Fibroblast of lung (primary cell): ENCODE measurements around the gene GNAZ. TPM values are rescaled to one million over a fixed set of nuclear protein-coding genes. Genes with fewer than 3 reads are reported as not detected.

Experiments
- DNase-seq, 2 donors: peaks; one replicate each; pipeline versions ENCODE4 v3.0.0 to v3.0.0-alpha.2; 2010; ENCODE audit warnings: low read depth in 2 of 2
- H2AFZ ChIP-seq: 2 replicates; pipeline ENCODE4 v1.5.1; 2012; ENCODE audit warnings: low read length, control low read depth, inconsistent platforms
- H3K27ac ChIP-seq: 2 replicates; pipeline ENCODE4 v1.5.1; 2011; ENCODE audit warnings: low read length, control low read depth; ENCODE audit not compliant: insufficient read depth
- H3K27me3 ChIP-seq: 2 replicates; pipeline ENCODE4 v1.5.1; 2011; ENCODE audit warnings: mild to moderate bottlenecking, low read length; ENCODE audit not compliant: control insufficient read depth, insufficient read depth
- H3K36me3 ChIP-seq: 2 replicates; pipeline ENCODE4 v1.5.1; 2011; ENCODE audit warnings: low read length; ENCODE audit not compliant: control insufficient read depth, insufficient read depth
- H3K4me1 ChIP-seq: 2 replicates; pipeline ENCODE4 v1.5.1; 2011; ENCODE audit warnings: low read length; ENCODE audit not compliant: control insufficient read depth, insufficient read depth; ENCODE audit errors: extremely low read depth
- H3K4me2 ChIP-seq: 2 replicates; pipeline ENCODE4 v1.5.1; 2011; ENCODE audit warnings: low read length, control low read depth; ENCODE audit not compliant: insufficient read depth; ENCODE audit errors: extremely low read depth
- H3K4me3 ChIP-seq, 4 experiments: fragments of 200-600 bp in 1 of 4; sonication (generic) in 1 of 4; replicated peaks in 1 of 4; 2 replicates each; pipeline ENCODE4 v1.5.1; 2011 to 2016; ENCODE audit warnings: low read length in 4 of 4, low read depth in 3 of 4, mild to moderate bottlenecking in 3 of 4, control low read depth in 2 of 4, inconsistent platforms in 1 of 4, mixed read lengths in 1 of 4; ENCODE audit not compliant: insufficient read depth in 1 of 4; ENCODE audit errors: control extremely low read depth in 1 of 4
- H3K79me2 ChIP-seq: 2 replicates; pipeline ENCODE4 v1.5.1; 2012; ENCODE audit warnings: mild to moderate bottlenecking, low read length, inconsistent platforms; ENCODE audit not compliant: control insufficient read depth, insufficient read depth
- H3K9ac ChIP-seq: 2 replicates; pipeline ENCODE4 v1.5.1; 2011; ENCODE audit warnings: mild to moderate bottlenecking, low read length, control low read depth; ENCODE audit not compliant: insufficient read depth
- H3K9me3 ChIP-seq: 2 replicates; pipeline ENCODE4 v1.5.1; 2012; ENCODE audit warnings: low read depth, low read length; ENCODE audit not compliant: control insufficient read depth, insufficient read depth
- H4K20me1 ChIP-seq: 2 replicates; pipeline ENCODE4 v1.5.1; 2011; ENCODE audit warnings: low read length; ENCODE audit not compliant: control insufficient read depth, insufficient read depth; ENCODE audit errors: extremely low read depth
- CTCF ChIP-seq, 2 donors: IDR thresholded peaks in 1 of 2; conservative IDR thresholded peaks in 1 of 2; 1 replicate in 1 of 2; 2 replicates in 1 of 2; pipeline ENCODE4 v1.5.1; 2011 to 2012; ENCODE audit warnings: low read length in 2 of 2, control low read depth in 1 of 2, inconsistent platforms in 1 of 2, low read depth in 1 of 2, mild to moderate bottlenecking in 1 of 2
- EZH2 ChIP-seq: IDR thresholded peaks from 2 replicates; pipeline ENCODE4 v1.5.1; 2012; ENCODE audit warnings: low read length, control low read depth, mild to moderate bottlenecking; ENCODE audit errors: missing control alignments
- polyA plus RNA-seq, 2 donors: library from polyadenylated mRNA; depleted of rRNA in 1 of 2; stranded (reverse) in 1 of 2; unstranded in 1 of 2; fragments of >200 nt; gene quantifications; 2 replicates each; pipeline ENCODE4 v1.2.1, GENCODE V29; 2011 to 2012; ENCODE audit warnings: missing spikeins in 1 of 2
- total RNA-seq: library from RNA; depleted of rRNA; stranded (reverse); fragments of >200 nt; gene quantifications from 2 replicates; pipeline ENCODE4 v1.2.1, GENCODE V29; 2014

GNAZ gene
- total and polyA plus RNA-seq, 2 donors (not counting 1 experiment from before 2014, with no cell fraction given) = 0.22 to 1.7 TPM

DNA sequence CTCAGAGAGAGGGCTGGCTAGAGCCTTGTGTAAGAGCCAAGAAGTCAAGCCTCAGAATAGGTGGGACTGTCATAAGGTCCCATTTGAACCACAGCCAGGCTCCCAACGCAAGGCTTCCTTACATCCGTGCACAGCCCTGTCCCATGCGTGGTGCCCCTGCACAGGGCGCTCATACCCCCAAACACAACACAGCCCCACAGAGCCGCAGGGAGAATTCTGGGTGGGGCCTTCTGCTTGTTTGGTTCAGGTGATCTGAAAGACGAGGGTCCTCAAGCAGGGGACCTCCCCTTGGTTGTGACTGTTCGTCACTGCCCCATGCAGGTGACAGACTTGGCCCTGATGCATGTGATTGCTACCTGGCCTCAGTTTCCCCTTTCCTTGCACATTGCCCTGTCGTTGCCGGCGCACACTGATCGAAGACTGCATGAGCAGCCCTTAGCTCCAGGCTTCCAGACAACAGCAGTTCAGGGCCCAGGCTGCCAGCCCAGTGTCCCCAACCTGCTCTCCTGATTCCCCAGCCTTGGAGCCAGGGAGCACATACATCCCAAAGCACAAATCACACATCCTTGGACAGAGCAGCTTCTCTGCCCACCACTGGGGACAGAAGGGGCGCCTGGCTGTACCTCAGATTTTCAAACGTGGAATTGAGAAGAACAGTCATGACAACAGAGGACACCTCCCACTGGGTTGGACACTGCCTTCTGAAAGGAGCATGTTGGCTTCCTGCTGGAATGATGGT lies 22.1 kb downstream of the GNAZ start:
- Histone ChIP-seq H3K4me3 (no peak overlapping the region), H3K27ac (no peak overlapping the region), H4K20me1 (no peaks in the 10 kb centered on the region), H3K36me3 (no peaks in the 10 kb centered on the region), H3K4me2 (no peak overlapping the region), H2AFZ (no peak overlapping the region), H3K4me1 (no peaks in the 10 kb centered on the region), H3K27me3 (no peaks in the 10 kb centered on the region), H3K9me3 (no peaks in the 10 kb centered on the region), H3K79me2 (no peaks in the 10 kb centered on the region), H3K9ac (no peak overlapping the region)
- TF ChIP-seq CTCF (conservative IDR thresholded peaks at IDR 0.05 in 1 of 2, IDR thresholded peaks at IDR 0.05 in 1 of 2; ENCODE audit: low read depth in 1 of 2, low read length in 2 of 2) = no peak
- TF ChIP-seq EZH2 = no peak
- DNase-seq = no peak

- Histone ChIP-seq H2AFZ (no peak overlapping the region), H3K27ac (no peak overlapping the region), H3K36me3 (no peaks in the 10 kb centered on the region), H3K27me3 (no peaks in the 10 kb centered on the region), H3K79me2 (no peaks in the 10 kb centered on the region), H3K4me3 (no peak overlapping the region), H3K9me3 (no peaks in the 10 kb centered on the region), H3K4me2 (no peak overlapping the region), H3K9ac (no peak overlapping the region), H4K20me1 (no peaks in the 10 kb centered on the region), H3K4me1 (no peaks in the 10 kb centered on the region)
- no peak for TF ChIP-seq CTCF (conservative IDR thresholded peaks at IDR 0.05 in 1 of 2, IDR thresholded peaks at IDR 0.05 in 1 of 2; ENCODE audit: low read depth in 1 of 2, low read length in 2 of 2)
- no peak for TF ChIP-seq EZH2
- no peak for DNase-seq
Measured at GRCh38 chr22:23093051-23093788, 22.9 kb downstream of the GNAZ start.

DNA sequence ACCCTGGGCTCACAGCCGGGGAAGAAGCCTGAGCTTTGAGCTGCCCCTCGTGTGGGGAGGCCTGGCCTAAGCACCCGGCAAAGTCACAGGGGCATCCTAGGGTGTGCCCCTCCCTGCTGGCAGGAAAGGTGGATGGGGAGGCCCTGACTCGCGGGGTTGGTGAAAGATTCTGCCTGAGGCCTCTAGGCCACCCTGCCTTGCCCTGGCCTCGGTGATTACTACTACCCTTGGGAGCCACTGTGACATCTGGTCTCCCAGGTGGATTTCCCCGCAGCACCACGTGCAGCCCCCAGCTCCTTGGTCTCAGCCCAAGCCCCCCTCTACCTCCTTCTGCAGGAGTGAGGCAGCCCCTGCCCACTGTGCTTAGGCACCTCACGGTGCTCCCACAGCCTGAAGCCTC lies 23.9 kb downstream of the GNAZ start:
- H3K27me3 ChIP-seq = no peaks in the 10 kb centered on the region
- H3K4me2 ChIP-seq = no peak overlapping the region
- H3K79me2 ChIP-seq = no peaks in the 10 kb centered on the region
- no peaks in the 10 kb centered on the region for H3K9me3 ChIP-seq
- TF ChIP-seq CTCF (conservative IDR thresholded peaks at IDR 0.05 in 1 of 2, IDR thresholded peaks at IDR 0.05 in 1 of 2; ENCODE audit: low read depth in 1 of 2, low read length in 2 of 2) (no peak), EZH2 (no peak)
- no peaks in the 10 kb centered on the region for H3K36me3 ChIP-seq
- H3K4me1 ChIP-seq = no peaks in the 10 kb centered on the region
- H4K20me1 ChIP-seq = no peaks in the 10 kb centered on the region
- no peak overlapping the region for H3K9ac ChIP-seq
- H2AFZ ChIP-seq = no peak overlapping the region
- no peak for DNase-seq
- no peak overlapping the region for H3K4me3 ChIP-seq
- H3K27ac ChIP-seq = no peak overlapping the region
